A673 (cell line): ENCODE results near the gene FMN2. TPM values are rescaled to one million over a fixed set of nuclear protein-coding genes. Genes with fewer than 3 reads are reported as not detected.
"Not testable (repeated sequence)": the region's sequence is repeated elsewhere in the genome, so short reads cannot be mapped to it uniquely, and the experiment has no call there.

Source experiments
- BruUV-seq: library from RNA; stranded (reverse); fragments of 400-500 nt; replicated peaks from 2 replicates; lab custom pipeline; 2021; lab: Mats Ljungman, UMichigan
- CTCF ChIA-PET: fragments of 300-600 bp; sonication (Branson Sonifier 250); formaldehyde crosslinking; loops from one replicate; lab custom pipeline; 2022; ENCODE audit warnings: antibody characterized with exemption; lab: Charles Lee
- POLR2A ChIA-PET: fragments of 300-600 bp; sonication (Branson Sonifier 250); formaldehyde crosslinking; loops from one replicate; lab custom pipeline; 2022; ENCODE audit warnings: antibody characterized with exemption; ENCODE audit not compliant: low non-redundant PET; lab: Charles Lee
- DNase-seq: peaks from one replicate; pipeline ENCODE4 v3.0.0-alpha.2; 2015; ENCODE audit warnings: low spot score
- H3K27ac ChIP-seq: fragments of 200-600 bp; sonication (generic); 2 replicates; pipeline ENCODE4 v1.5.1; 2016; ENCODE audit warnings: mixed run types, low read depth, mild to moderate bottlenecking, mixed read lengths, antibody characterized with exemption, low read length; ENCODE audit not compliant: poor library complexity, severe bottlenecking
- H3K27me3 ChIP-seq: fragments of 200-600 bp; sonication (generic); replicated peaks from 2 replicates; pipeline ENCODE4 v1.6.1; 2017; ENCODE audit warnings: mixed run types, low read depth, mild to moderate bottlenecking, mixed read lengths, antibody characterized with exemption, low read length; ENCODE audit not compliant: insufficient read depth, poor library complexity
- H3K36me3 ChIP-seq: fragments of 200-600 bp; sonication (generic); 2 replicates; pipeline ENCODE4 v1.6.1; 2016; ENCODE audit warnings: mixed run types, mild to moderate bottlenecking, mixed read lengths, antibody characterized with exemption, low read length; ENCODE audit not compliant: insufficient read depth, poor library complexity, severe bottlenecking
- H3K4me1 ChIP-seq: fragments of 200-600 bp; sonication (generic); 2 replicates; pipeline ENCODE4 v1.6.1; 2017; ENCODE audit warnings: mixed run types, mild to moderate bottlenecking, mixed read lengths, antibody characterized with exemption, low read length; ENCODE audit not compliant: insufficient read depth, poor library complexity, severe bottlenecking
- H3K4me3 ChIP-seq: fragments of 200-600 bp; sonication (generic); 2 replicates; pipeline ENCODE4 v1.5.1; 2016; ENCODE audit warnings: low read depth, mixed run types, mild to moderate bottlenecking, mixed read lengths, low read length; ENCODE audit not compliant: poor library complexity, severe bottlenecking
- H3K9me3 ChIP-seq: fragments of 200-600 bp; sonication (generic); 2 replicates; pipeline ENCODE4 v1.6.1; 2016; ENCODE audit warnings: mixed run types, low read depth, mild to moderate bottlenecking, mixed read lengths, antibody characterized with exemption, low read length; ENCODE audit not compliant: poor library complexity, severe bottlenecking
- EZH2 ChIP-seq: fragments of 200-600 bp; sonication (generic); IDR thresholded peaks from 2 replicates; pipeline ENCODE4 v1.6.1; 2017; ENCODE audit warnings: borderline replicate concordance, low read depth, mild to moderate bottlenecking, mixed read lengths, antibody characterized with exemption, low read length; ENCODE audit not compliant: poor library complexity, severe bottlenecking
- intact Hi-C: fragments of 100-400 bp; cut with micrococcal nuclease; formaldehyde crosslinking; loops from one replicate; pipeline ENCODE4 v1.10.0; 2022; ENCODE audit not compliant: unreplicated experiment
- total RNA-seq: library from RNA; stranded (reverse); gene quantifications from 2 replicates; pipeline ENCODE4 v1.2.3, GENCODE V29; 2021
- TF ChIP-seq, protein P1 (sequence below): fragments of 300-800, 200-600 bp; sonication (generic); conservative IDR thresholded peaks from 2 replicates; pipeline ENCODE4 v1.5.1; 2017; ENCODE audit warnings: low read depth, mild to moderate bottlenecking, antibody characterized with exemption, low read length, moderate library complexity, mixed read lengths

The FMN2 gene
- total RNA-seq, 1 experiment from 2014 or later, result not detected

- BruUV-seq, result no TSS peak
- Histone ChIP-seq H3K36me3 (no peaks in the 10 kb centered on the region), H3K4me3 (no peak overlapping the region), H3K27me3 (peaks cover 10% of the 10 kb centered on the region), H3K9me3 (no peaks in the 10 kb centered on the region), H3K4me1 (no peaks in the 10 kb centered on the region), H3K27ac (no peak overlapping the region)
- intact Hi-C loops, result no loop called here
- DNase-seq, result no peak
- POLR2A ChIA-PET, result no interaction called here
- CTCF ChIA-PET, result no interaction called here
- TF ChIP-seq, protein P1, sequence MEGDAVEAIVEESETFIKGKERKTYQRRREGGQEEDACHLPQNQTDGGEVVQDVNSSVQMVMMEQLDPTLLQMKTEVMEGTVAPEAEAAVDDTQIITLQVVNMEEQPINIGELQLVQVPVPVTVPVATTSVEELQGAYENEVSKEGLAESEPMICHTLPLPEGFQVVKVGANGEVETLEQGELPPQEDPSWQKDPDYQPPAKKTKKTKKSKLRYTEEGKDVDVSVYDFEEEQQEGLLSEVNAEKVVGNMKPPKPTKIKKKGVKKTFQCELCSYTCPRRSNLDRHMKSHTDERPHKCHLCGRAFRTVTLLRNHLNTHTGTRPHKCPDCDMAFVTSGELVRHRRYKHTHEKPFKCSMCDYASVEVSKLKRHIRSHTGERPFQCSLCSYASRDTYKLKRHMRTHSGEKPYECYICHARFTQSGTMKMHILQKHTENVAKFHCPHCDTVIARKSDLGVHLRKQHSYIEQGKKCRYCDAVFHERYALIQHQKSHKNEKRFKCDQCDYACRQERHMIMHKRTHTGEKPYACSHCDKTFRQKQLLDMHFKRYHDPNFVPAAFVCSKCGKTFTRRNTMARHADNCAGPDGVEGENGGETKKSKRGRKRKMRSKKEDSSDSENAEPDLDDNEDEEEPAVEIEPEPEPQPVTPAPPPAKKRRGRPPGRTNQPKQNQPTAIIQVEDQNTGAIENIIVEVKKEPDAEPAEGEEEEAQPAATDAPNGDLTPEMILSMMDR, result no peak
- TF ChIP-seq EZH2, result no peak
These were observed 229.0 kb downstream of the FMN2 start for GRCh38 chr1:240320659-240321058.

DNA sequence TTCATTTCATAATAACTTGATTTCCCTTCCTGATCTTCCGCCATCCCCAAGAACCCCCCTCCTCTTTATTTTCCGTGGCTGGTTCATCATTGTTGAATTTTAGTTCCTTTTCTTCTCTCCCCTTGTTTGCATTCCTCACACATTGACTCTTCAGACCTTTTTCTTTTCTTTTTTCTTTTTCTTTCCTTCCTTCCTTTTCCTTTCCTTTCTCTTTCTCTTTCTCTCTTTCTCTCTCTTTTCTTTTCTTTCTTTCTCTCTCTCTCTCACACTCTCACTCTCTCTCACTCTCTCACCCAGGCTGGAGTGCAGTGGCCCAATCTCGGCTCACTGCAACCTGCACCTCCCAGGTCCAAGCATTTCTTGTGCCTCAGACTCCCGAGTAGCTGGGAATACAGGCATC is 231.3 kb downstream of the FMN2 start:
- Histone ChIP-seq H3K4me1 (no peaks in the 10 kb centered on the region), H3K36me3 (no peaks in the 10 kb centered on the region), H3K27ac (no peak overlapping the region), H3K9me3 (no peaks in the 10 kb centered on the region), H3K4me3 (no peak overlapping the region), H3K27me3 (peaks cover 10% of the 10 kb centered on the region)
- DNase-seq, result no peak
- ChIA-PET CTCF (no interaction called here), POLR2A (no interaction called here)
- intact Hi-C loops, result no loop called here
- no TSS peak for BruUV-seq
- TF ChIP-seq, protein P1, result no peak
- TF ChIP-seq EZH2, result no peak

GRCh38 chr1:240328382-240328781 is 236.7 kb downstream of the FMN2 start:
- H3K9me3 ChIP-seq, H3K27ac ChIP-seq, H3K36me3 ChIP-seq, BruUV-seq, H3K4me1 ChIP-seq, CTCF ChIA-PET, DNase-seq, intact Hi-C loops, H3K4me3 ChIP-seq, POLR2A ChIA-PET: not testable (repeated sequence)
- H3K27me3 ChIP-seq, result peaks cover 10% of the 10 kb centered on the region

- ChIA-PET CTCF (no interaction called here), POLR2A (no interaction called here)
- no peaks in the 10 kb centered on the region for H3K4me1 ChIP-seq
- no peaks in the 10 kb centered on the region for H3K36me3 ChIP-seq
- no peak overlapping the region for H3K27ac ChIP-seq
- no TSS peak for BruUV-seq
- TF ChIP-seq EZH2, result no peak
- TF ChIP-seq, protein P1, result no peak
- DNase-seq, result no peak
- no peak overlapping the region for H3K4me3 ChIP-seq
- H3K9me3 ChIP-seq, result no peaks in the 10 kb centered on the region
- intact Hi-C loops, result no loop called here
- peaks cover 14% of the 10 kb centered on the region for H3K27me3 ChIP-seq
These were observed 237.8 kb downstream of the FMN2 start for GRCh38 chr1:240329443-240329842.
